ENCODE measurements around the gene NOD1. TPM values are rescaled to one million over a fixed set of nuclear protein-coding genes. Genes with fewer than 3 reads are reported as not detected.
"Not testable (repeated sequence)": the region's sequence is repeated elsewhere in the genome, so short reads cannot be mapped to it uniquely, and the experiment has no call there.

Gene NOD1
- total and polyA plus RNA-seq, 2 of the 13 experiments (the other 11 are each of a cell fraction or from before 2014, with no cell fraction given): 1.7 to 2.9 TPM

GRCh38 chr7:30507346-30507900 lies 28.8 kb upstream of the NOD1 start:
- 75% methylated on average over 9 of the region's 9 CpGs for WGBS (ENCODE audit: low lambda C conversion rate)
- Histone ChIP-seq H3K79me2 (ENCODE audit: insufficient read depth, low read length) (peaks cover 21% of the 10 kb centered on the region), H3K4me1 (ENCODE audit: insufficient read depth, low read length) (peaks cover 21% of the 10 kb centered on the region)
- intact Hi-C loops (cut with micrococcal nuclease; ENCODE audit: unreplicated experiment); H4K20me1 ChIP-seq (ENCODE audit: insufficient read depth, low read length); FAIRE-seq; CTCF ChIA-PET (ENCODE audit: low intra/inter-chr PET ratio, low total read pairs); H3K4me2 ChIP-seq (ENCODE audit: low read depth, low read length); H3K4me3 ChIP-seq (replicated peaks in 1 of 3; ENCODE audit: insufficient read depth in 1 of 3, low read depth in 2 of 3, low read length in 3 of 3); H3K36me3 ChIP-seq (replicated peaks in 1 of 2; ENCODE audit: control insufficient read depth in 1 of 2, insufficient read depth in 2 of 2, low read length in 2 of 2); in situ Hi-C loops (cut with HindIII; ENCODE audit: extremely low pct_ligation_motif_present, low pct_unique_long_range_greater_than_20kb); H3K9ac ChIP-seq (ENCODE audit: insufficient read depth, low read depth, low read length); H3K9me3 ChIP-seq (ENCODE audit: low read length); H3K27me3 ChIP-seq (ENCODE audit: control insufficient read depth in 1 of 2, insufficient read depth in 2 of 2, low read length in 2 of 2); H2AFZ ChIP-seq (ENCODE audit: low read length); POLR2A ChIA-PET; BruUV-seq (replicated peaks); DNase-seq (ENCODE audit: low spot score); ATAC-seq; H3K27ac ChIP-seq (ENCODE audit: extremely low read length, insufficient read depth, low read length): not testable (repeated sequence)
- TF ChIP-seq NFYC (CRISPR knock-in tag; IDR thresholded peaks at IDR 0.05) (peak; percentile 59), NFYB (CRISPR knock-in tag; IDR thresholded peaks at IDR 0.05) (peak; percentile 72)

DNA sequence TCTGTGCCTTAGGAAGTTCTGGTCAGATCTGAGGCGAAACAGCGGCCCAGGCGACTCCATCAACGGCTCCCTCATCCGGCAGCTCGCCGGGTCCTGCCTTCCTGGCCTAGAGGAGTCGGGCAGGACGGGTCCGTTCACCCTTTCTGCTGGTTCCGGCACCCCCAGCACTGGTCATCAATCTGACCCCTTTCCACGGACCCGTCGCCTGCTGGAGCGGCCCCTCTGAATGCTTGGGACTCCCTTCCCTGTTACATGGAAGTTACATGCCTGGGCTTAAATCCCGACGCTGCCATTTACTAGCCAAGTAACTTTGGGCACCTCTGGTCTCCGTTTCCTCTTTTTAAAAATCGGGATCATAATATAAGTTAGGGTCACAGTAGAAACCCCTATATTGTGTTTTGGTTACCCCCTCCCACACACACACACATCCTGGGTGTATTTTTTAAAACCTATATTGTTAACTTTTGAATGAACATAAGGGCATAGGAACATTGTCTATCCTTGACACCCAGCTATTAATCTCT lies 26.7 kb upstream of the NOD1 start:
- 4% methylated on average over 8 of the region's 19 CpGs for WGBS (ENCODE audit: low lambda C conversion rate)
- Histone ChIP-seq H3K27me3 (ENCODE audit: control insufficient read depth in 1 of 2, insufficient read depth in 2 of 2, low read length in 2 of 2) (no peaks in the 10 kb centered on the region), H2AFZ (ENCODE audit: low read length) (no peak overlapping the region), H3K27ac (ENCODE audit: extremely low read length, insufficient read depth, low read length) (peak overlapping the region; percentile 57), H3K4me2 (ENCODE audit: low read depth, low read length) (peak overlapping the region; percentile 88), H3K79me2 (ENCODE audit: insufficient read depth, low read length) (peaks cover 41% of the 10 kb centered on the region), H3K9ac (ENCODE audit: insufficient read depth, low read depth, low read length) (peak overlapping the region; percentile 85), H4K20me1 (ENCODE audit: insufficient read depth, low read length) (no peaks in the 10 kb centered on the region), H3K36me3 (replicated peaks in 1 of 2; ENCODE audit: control insufficient read depth in 1 of 2, insufficient read depth in 2 of 2, low read length in 2 of 2) (no peaks in the 10 kb centered on the region), H3K4me1 (ENCODE audit: insufficient read depth, low read length) (peaks cover 40% of the 10 kb centered on the region), H3K4me3 (replicated peaks in 1 of 3; ENCODE audit: insufficient read depth in 1 of 3, low read depth in 2 of 3, low read length in 3 of 3) (peak overlapping the region; percentile 54 to 86 (median 82)), H3K9me3 (ENCODE audit: low read length) (no peaks in the 10 kb centered on the region)
- FAIRE-seq (no peak), ATAC-seq (peak; percentile 43), DNase-seq (ENCODE audit: low spot score) (no peak)
- POLR2A ChIA-PET: no interaction called here
- in situ Hi-C loops (cut with HindIII; ENCODE audit: extremely low pct_ligation_motif_present, low pct_unique_long_range_greater_than_20kb) (no loop called here), intact Hi-C loops (cut with micrococcal nuclease; ENCODE audit: unreplicated experiment) (no loop called here)
- CTCF ChIA-PET (ENCODE audit: low intra/inter-chr PET ratio, low total read pairs): no interaction called here
- BruUV-seq (replicated peaks): TSS peak; percentile 95
- TF ChIP-seq POGK (CRISPR knock-in tag; conservative IDR thresholded peaks at IDR 0.05): no peak
- TF ChIP-seq FOSL1 (CRISPR knock-in tag; IDR thresholded peaks at IDR 0.05; ENCODE audit: borderline replicate concordance): no peak
- peak; percentile 74; the same call in 1 of the 2 replicates for TF ChIP-seq KAT8 (CRISPR knock-in tag; IDR thresholded peaks at IDR 0.05)
- TF ChIP-seq ZNF501 (CRISPR knock-in tag; IDR thresholded peaks at IDR 0.05): no peak
- TF ChIP-seq RBAK (CRISPR knock-in tag; IDR thresholded peaks at IDR 0.05): no peak
- TF ChIP-seq, protein P1, sequence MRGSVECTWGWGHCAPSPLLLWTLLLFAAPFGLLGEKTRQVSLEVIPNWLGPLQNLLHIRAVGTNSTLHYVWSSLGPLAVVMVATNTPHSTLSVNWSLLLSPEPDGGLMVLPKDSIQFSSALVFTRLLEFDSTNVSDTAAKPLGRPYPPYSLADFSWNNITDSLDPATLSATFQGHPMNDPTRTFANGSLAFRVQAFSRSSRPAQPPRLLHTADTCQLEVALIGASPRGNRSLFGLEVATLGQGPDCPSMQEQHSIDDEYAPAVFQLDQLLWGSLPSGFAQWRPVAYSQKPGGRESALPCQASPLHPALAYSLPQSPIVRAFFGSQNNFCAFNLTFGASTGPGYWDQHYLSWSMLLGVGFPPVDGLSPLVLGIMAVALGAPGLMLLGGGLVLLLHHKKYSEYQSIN (CRISPR knock-in tag; IDR thresholded peaks at IDR 0.05; ENCODE audit: borderline replicate concordance): no peak
- TF ChIP-seq HHEX (CRISPR knock-in tag; IDR thresholded peaks at IDR 0.05): no peak
- TF ChIP-seq ZFP36L1 (CRISPR knock-in tag; IDR thresholded peaks at IDR 0.05): no peak
- TF ChIP-seq CAMTA2 (CRISPR knock-in tag; IDR thresholded peaks at IDR 0.05; ENCODE audit: borderline replicate concordance): 0 out of 2 replicates have a peak, but pooled peaks have one; percentile 27

All from HepG2 (cell line).